Measurements from ENCODE around the gene PCSK4. TPM values are rescaled to one million over a fixed set of nuclear protein-coding genes. Genes with fewer than 3 reads are reported as not detected.

The PCSK4 gene
- total and polyA plus RNA-seq, 2 of the 13 experiments (the other 11 are each of a cell fraction or from before 2014, with no cell fraction given) = 2.0 to 2.7 TPM

- H3K27me3 ChIP-seq (ENCODE audit: control insufficient read depth in 1 of 2, insufficient read depth in 2 of 2, low read length in 2 of 2) = peaks cover 12 to 56% of the 10 kb centered on the region in 2 experiments
- H4K20me1 ChIP-seq (ENCODE audit: insufficient read depth, low read length) = peaks cover 16% of the 10 kb centered on the region; the same call in 1 of the 2 replicates
- no peak overlapping the region for H3K27ac ChIP-seq (ENCODE audit: extremely low read length, insufficient read depth, low read length)
- ChIA-PET CTCF (ENCODE audit: low intra/inter-chr PET ratio, low total read pairs) (no interaction called here), POLR2A (no interaction called here)
- H3K79me2 ChIP-seq (ENCODE audit: insufficient read depth, low read length) = no peaks in the 10 kb centered on the region
- no peak for DNase-seq (ENCODE audit: low spot score)
- H2AFZ ChIP-seq (ENCODE audit: low read length) = no peak overlapping the region
- no peak for ATAC-seq
- intact Hi-C loops (cut with micrococcal nuclease; ENCODE audit: unreplicated experiment) (no loop called here), in situ Hi-C loops (cut with HindIII; ENCODE audit: extremely low pct_ligation_motif_present, low pct_unique_long_range_greater_than_20kb) (no loop called here)
- FAIRE-seq = no peak
- no peak overlapping the region for H3K9ac ChIP-seq (ENCODE audit: insufficient read depth, low read depth, low read length)
- no peak overlapping the region for H3K4me2 ChIP-seq (ENCODE audit: low read depth, low read length)
- BruUV-seq (replicated peaks) = no TSS peak
- no peak overlapping the region for H3K4me3 ChIP-seq (replicated peaks in 1 of 3; ENCODE audit: insufficient read depth in 1 of 3, low read depth in 2 of 3, low read length in 3 of 3)
- TF ChIP-seq ZNF326 (CRISPR knock-in tag; IDR thresholded peaks at IDR 0.05; ENCODE audit: borderline replicate concordance) (no peak), ZNF414 (CRISPR knock-in tag; IDR thresholded peaks at IDR 0.05) (no peak), MXD4 (CRISPR knock-in tag; IDR thresholded peaks at IDR 0.05) (no peak)
- 13% methylated on average over 3 of the region's 4 CpGs for WGBS (ENCODE audit: low lambda C conversion rate)
- H3K36me3 ChIP-seq (replicated peaks in 1 of 2; ENCODE audit: control insufficient read depth in 1 of 2, insufficient read depth in 2 of 2, low read length in 2 of 2) = peaks cover 0 to under 1% of the 10 kb centered on the region in 2 experiments; a peak in 1 of 5 replicates
- H3K9me3 ChIP-seq (ENCODE audit: low read length) = no peaks in the 10 kb centered on the region
- H3K4me1 ChIP-seq (ENCODE audit: insufficient read depth, low read length) = peaks cover 22% of the 10 kb centered on the region
These were observed 42.6 kb downstream of the PCSK4 start for GRCh38 chr19:1447504-1447903.

GRCh38 chr19:1446713-1447481 is 43.3 kb downstream of the PCSK4 start:
- CTCF ChIA-PET (ENCODE audit: low intra/inter-chr PET ratio, low total read pairs) = no interaction called here
- in situ Hi-C loops (cut with HindIII; ENCODE audit: extremely low pct_ligation_motif_present, low pct_unique_long_range_greater_than_20kb) = no loop called here
- TF ChIP-seq HOXA9 (CRISPR knock-in tag; IDR thresholded peaks at IDR 0.05; ENCODE audit: borderline replicate concordance) = 0 out of 2 replicates have a peak, but pooled peaks have one; percentile 53
- TF ChIP-seq REST (IDR thresholded peaks at IDR 0.05; ENCODE audit: borderline replicate concordance in 1 of 2, low read depth in 1 of 2, low read length in 2 of 2) = peak in 1 of 2 experiments; percentile 96
- TF ChIP-seq WIZ (CRISPR knock-in tag; IDR thresholded peaks at IDR 0.05) = peak; percentile 77
- TF ChIP-seq RNF2 (conservative IDR thresholded peaks at IDR 0.05; ENCODE audit: low read depth) = no peak

More at GRCh38 chr19:1446713-1447481, 43.3 kb downstream of the PCSK4 start:
- no peaks in the 10 kb centered on the region for H3K9me3 ChIP-seq (ENCODE audit: low read length)
- H3K4me3 ChIP-seq (replicated peaks in 1 of 3; ENCODE audit: insufficient read depth in 1 of 3, low read depth in 2 of 3, low read length in 3 of 3) = peak overlapping the region in 1 of 3 experiments; percentile 78; a peak in 1 of 6 replicates
- H2AFZ ChIP-seq (ENCODE audit: low read length) = no peak overlapping the region
- H3K36me3 ChIP-seq (replicated peaks in 1 of 2; ENCODE audit: control insufficient read depth in 1 of 2, insufficient read depth in 2 of 2, low read length in 2 of 2) = peaks cover 0 to 7% of the 10 kb centered on the region in 2 experiments; a peak in 1 of 5 replicates
- H3K79me2 ChIP-seq (ENCODE audit: insufficient read depth, low read length) = no peaks in the 10 kb centered on the region
- 12% methylated on average over 5 of the region's 63 CpGs for WGBS (ENCODE audit: low lambda C conversion rate)
- peaks cover 19% of the 10 kb centered on the region for H3K4me1 ChIP-seq (ENCODE audit: insufficient read depth, low read length)
- no peak overlapping the region for H3K9ac ChIP-seq (ENCODE audit: insufficient read depth, low read depth, low read length)
- no TSS peak for BruUV-seq (replicated peaks)
- FAIRE-seq = no peak
- peaks cover 9 to 51% of the 10 kb centered on the region in 2 experiments for H3K27me3 ChIP-seq (ENCODE audit: control insufficient read depth in 1 of 2, insufficient read depth in 2 of 2, low read length in 2 of 2)
- peaks cover 20% of the 10 kb centered on the region; the same call in 1 of the 2 replicates for H4K20me1 ChIP-seq (ENCODE audit: insufficient read depth, low read length)
- H3K4me2 ChIP-seq (ENCODE audit: low read depth, low read length) = peak overlapping the region; percentile 56
- intact Hi-C loops (cut with micrococcal nuclease; ENCODE audit: unreplicated experiment) = no loop called here
- no peak for ATAC-seq
- POLR2A ChIA-PET = no interaction called here
- DNase-seq (ENCODE audit: low spot score) = no peak
- H3K27ac ChIP-seq (ENCODE audit: extremely low read length, insufficient read depth, low read length) = no peak overlapping the region

All from HepG2 (cell line).